Stromal cell of bone marrow (primary cell): ENCODE data around the gene HS6ST2.

Experiments used
- DNase-seq: peaks from one replicate; pipeline ENCODE4 v3.0.0-alpha.2; 2012; ENCODE audit warnings: low read depth

HS6ST2 gene

GRCh38 chrX:132790329-132790728 is 168.1 kb downstream of the HS6ST2 start:
- no peak for DNase-seq

- DNase-seq = no peak
Observed at GRCh38 chrX:132786217-132786616, 172.2 kb downstream of the HS6ST2 start.

GRCh38 chrX:132778917-132779316 is 179.5 kb downstream of the HS6ST2 start:
- no peak for DNase-seq

GRCh38 chrX:132776486-132777210 is 181.8 kb downstream of the HS6ST2 start:
- no peak for DNase-seq

GRCh38 chrX:132775263-132775823 is 183.1 kb downstream of the HS6ST2 start:
- DNase-seq = no peak

- DNase-seq = no peak
Observed at GRCh38 chrX:132774010-132774714, 184.3 kb downstream of the HS6ST2 start.

- no peak for DNase-seq
Observed at GRCh38 chrX:132769609-132770008, 188.8 kb downstream of the HS6ST2 start.

- DNase-seq = no peak
Observed at GRCh38 chrX:132766452-132766851, 192.0 kb downstream of the HS6ST2 start.

- DNase-seq = no peak
Observed at GRCh38 chrX:132763528-132763927, 194.9 kb downstream of the HS6ST2 start.

- DNase-seq = no peak
Observed at GRCh38 chrX:132758759-132759158, 199.7 kb downstream of the HS6ST2 start.

GRCh38 chrX:132757066-132757623 is 201.3 kb downstream of the HS6ST2 start:
- no peak for DNase-seq

- no peak for DNase-seq
Observed at GRCh38 chrX:132756439-132756838, 202.0 kb downstream of the HS6ST2 start.

GRCh38 chrX:132751063-132751690 is 207.3 kb downstream of the HS6ST2 start:
- no peak for DNase-seq

- DNase-seq = no peak
Observed at GRCh38 chrX:132750331-132751062, 207.9 kb downstream of the HS6ST2 start.

GRCh38 chrX:132749406-132749805 is 209.0 kb downstream of the HS6ST2 start:
- DNase-seq = no peak

- no peak for DNase-seq
Observed at GRCh38 chrX:132748909-132749308, 209.5 kb downstream of the HS6ST2 start.

GRCh38 chrX:132748268-132748667 is 210.2 kb downstream of the HS6ST2 start:
- no peak for DNase-seq

GRCh38 chrX:132745593-132745992 is 212.8 kb downstream of the HS6ST2 start:
- DNase-seq = peak; percentile 4

GRCh38 chrX:132744470-132744869 is 214.0 kb downstream of the HS6ST2 start:
- DNase-seq = no peak

GRCh38 chrX:132743086-132743485 is 215.3 kb downstream of the HS6ST2 start:
- DNase-seq = no peak

GRCh38 chrX:132742246-132742645 is 216.2 kb downstream of the HS6ST2 start:
- DNase-seq = no peak

- DNase-seq = no peak
Observed at GRCh38 chrX:132741689-132742088, 216.7 kb downstream of the HS6ST2 start.
